SK-N-SH treated with all-trans-retinoic acid at 6 μM for 48 hours (cell line): ENCODE results near the gene MIDN.

Experiments used
- ATAC-seq: fragments of 200-7000 bp; cut with Tn5 transposase; 3 replicates; pipeline ENCODE4 v1.9.1; 2020; ENCODE audit warnings: mild to moderate bottlenecking, moderate library complexity
- ARNTL ChIP-seq: fragments of 450-650 bp; formaldehyde crosslinking; IDR thresholded peaks from 2 replicates; pipeline ENCODE4 v1.5.0; 2020; ENCODE audit warnings: low read depth, mild to moderate bottlenecking, moderate library complexity, borderline replicate concordance
- BACH2 ChIP-seq: fragments of 250-450 bp; sonication (Bioruptor Pico); IDR thresholded peaks from 2 replicates; pipeline ENCODE4 v1.9.0; 2021; ENCODE audit warnings: mild to moderate bottlenecking, borderline replicate concordance
- CSDC2 ChIP-seq: fragments of 250-450 bp; sonication (Bioruptor Pico); IDR thresholded peaks from 2 replicates; pipeline ENCODE4 v1.5.0; 2020; ENCODE audit warnings: mild to moderate bottlenecking, moderate library complexity
- ESRRG ChIP-seq: fragments of 250-450 bp; sonication (Bioruptor Pico); IDR thresholded peaks from 2 replicates; pipeline ENCODE4 v1.6.1; 2021; ENCODE audit warnings: mild to moderate bottlenecking
- GLIS3 ChIP-seq: fragments of 250-450 bp; sonication (Bioruptor Pico); IDR thresholded peaks from 2 replicates; pipeline ENCODE4 v1.5.0; 2020; ENCODE audit warnings: mild to moderate bottlenecking, moderate library complexity
- ISL1 ChIP-seq: fragments of 250-450 bp; sonication (Bioruptor Pico); IDR thresholded peaks from 2 replicates; pipeline ENCODE4 v2.1.2; 2022; ENCODE audit warnings: mild to moderate bottlenecking, moderate library complexity
- OSR1 ChIP-seq: fragments of 250-450 bp; sonication (Bioruptor Pico); IDR thresholded peaks from 2 replicates; pipeline ENCODE4 v1.8.0; 2022; ENCODE audit warnings: moderate library complexity, mild to moderate bottlenecking, inconsistent platforms
- PPARA ChIP-seq: fragments of 250-450 bp; sonication (Bioruptor Pico); IDR thresholded peaks from 2 replicates; pipeline ENCODE4 v1.5.0; 2020; ENCODE audit warnings: mild to moderate bottlenecking, borderline replicate concordance
- RARB ChIP-seq: fragments of 250-450 bp; sonication (Bioruptor Pico); IDR thresholded peaks from 2 replicates; pipeline ENCODE4 v1.8.0; 2021; ENCODE audit warnings: mild to moderate bottlenecking, moderate library complexity
- SNAI2 ChIP-seq: fragments of 250-450 bp; sonication (Bioruptor Pico); IDR thresholded peaks from 2 replicates; pipeline ENCODE4 v1.5.0; 2020; ENCODE audit warnings: mild to moderate bottlenecking, moderate library complexity
- TCF4 ChIP-seq: fragments of 250-450 bp; sonication (Bioruptor Pico); IDR thresholded peaks from 2 replicates; pipeline ENCODE4 v1.8.0; 2021; ENCODE audit warnings: mild to moderate bottlenecking, moderate library complexity, borderline replicate concordance
- TOX ChIP-seq: fragments of 250-450 bp; sonication (Bioruptor Pico); IDR thresholded peaks from 2 replicates; pipeline ENCODE4 v1.8.0; 2021; ENCODE audit warnings: mild to moderate bottlenecking, moderate library complexity, borderline replicate concordance
- ZC3H10 ChIP-seq: fragments of 250-450 bp; sonication (Bioruptor Pico); IDR thresholded peaks from 2 replicates; pipeline ENCODE4 v1.5.1; 2021; ENCODE audit warnings: mild to moderate bottlenecking, moderate library complexity
- ZFP3 ChIP-seq: fragments of 250-450 bp; sonication (Bioruptor Pico); IDR thresholded peaks from 2 replicates; pipeline ENCODE4 v1.5.0; 2020; ENCODE audit warnings: mild to moderate bottlenecking, moderate library complexity
- ZFP30 ChIP-seq: fragments of 450-650 bp; formaldehyde crosslinking; IDR thresholded peaks from 2 replicates; pipeline ENCODE4 v1.5.0; 2022; ENCODE audit warnings: mild to moderate bottlenecking, moderate library complexity
- ZNF70 ChIP-seq: fragments of 450-650 bp; formaldehyde crosslinking; IDR thresholded peaks from 2 replicates; pipeline ENCODE4 v1.5.0; 2020; ENCODE audit warnings: mild to moderate bottlenecking, moderate library complexity
- ZNF8 ChIP-seq: fragments of 450-650 bp; formaldehyde crosslinking; IDR thresholded peaks from 2 replicates; pipeline ENCODE4 v1.5.0; 2020; ENCODE audit warnings: mild to moderate bottlenecking, moderate library complexity
- TF ChIP-seq, protein P1 (sequence below): fragments of 250-450 bp; sonication (Bioruptor Pico); IDR thresholded peaks from 2 replicates; pipeline ENCODE4 v1.5.1; 2021; ENCODE audit warnings: mild to moderate bottlenecking, moderate library complexity
- TF ChIP-seq, protein P2 (sequence below): fragments of 250-450 bp; sonication (Bioruptor Pico); IDR thresholded peaks from 2 replicates; pipeline ENCODE4 v1.8.0; 2021; ENCODE audit warnings: low read depth, mild to moderate bottlenecking, moderate library complexity, borderline replicate concordance
- TF ChIP-seq, protein P3 (sequence below): fragments of 250-450 bp; sonication (Bioruptor Pico); IDR thresholded peaks from 2 replicates; pipeline ENCODE4 v1.8.0; 2020; ENCODE audit warnings: mild to moderate bottlenecking, moderate library complexity, borderline replicate concordance
- TF ChIP-seq, protein P4 (sequence below): fragments of 250-450 bp; sonication (Bioruptor Pico); IDR thresholded peaks from 2 replicates; pipeline ENCODE4 v1.5.1; 2020; ENCODE audit warnings: low read depth, mild to moderate bottlenecking, moderate library complexity
- TF ChIP-seq, protein P5 (sequence below): fragments of 250-450 bp; sonication (Bioruptor Pico); IDR thresholded peaks from 2 replicates; pipeline ENCODE4 v1.5.0; 2020; ENCODE audit warnings: mild to moderate bottlenecking, moderate library complexity

The MIDN gene

DNA sequence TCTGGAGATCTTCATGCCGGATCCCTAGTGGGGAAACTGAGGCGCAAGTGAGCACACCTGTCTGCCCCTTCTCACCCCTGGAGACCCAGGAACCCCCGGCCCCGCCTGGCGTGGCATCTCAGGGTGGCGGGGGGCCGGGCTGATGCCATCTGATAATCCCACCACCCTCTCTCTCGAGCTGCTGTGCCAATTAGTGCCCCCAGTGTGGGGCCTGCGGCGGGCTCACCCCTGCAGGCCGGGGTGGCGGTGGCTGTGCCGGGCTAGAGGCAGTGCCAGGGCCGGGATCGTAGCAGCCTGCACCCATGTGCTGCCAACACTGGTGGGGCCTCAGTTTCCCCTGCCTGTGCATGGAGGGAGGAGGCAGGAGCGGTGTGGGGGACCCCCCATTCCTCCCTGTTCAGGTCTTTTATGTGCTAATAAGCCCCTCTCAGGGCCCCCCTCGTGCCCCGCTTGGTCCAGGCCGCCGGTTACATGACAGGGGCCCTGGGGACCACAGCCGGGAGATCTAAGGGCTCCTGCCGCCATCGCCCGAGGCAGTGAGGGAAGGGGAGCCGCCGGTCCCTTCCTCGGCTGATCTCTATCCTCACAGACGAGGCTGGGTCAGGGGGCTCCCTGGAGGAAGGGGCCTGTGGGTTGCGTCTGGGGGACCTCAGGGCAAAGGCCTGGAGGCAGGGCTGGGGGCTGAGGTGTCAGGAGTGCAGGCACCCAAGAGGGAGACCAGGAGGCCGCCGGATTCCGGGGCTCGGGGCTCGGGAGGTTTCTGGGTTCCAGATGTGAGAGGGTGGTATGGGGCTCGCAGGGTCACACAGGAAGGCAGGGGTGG lies 45.6 kb downstream of the MIDN start:
- TF ChIP-seq ISL1 (CRISPR knock-in tag) (no peak), ZFP30 (CRISPR knock-in tag) (no peak)
- no peak for ATAC-seq

DNA sequence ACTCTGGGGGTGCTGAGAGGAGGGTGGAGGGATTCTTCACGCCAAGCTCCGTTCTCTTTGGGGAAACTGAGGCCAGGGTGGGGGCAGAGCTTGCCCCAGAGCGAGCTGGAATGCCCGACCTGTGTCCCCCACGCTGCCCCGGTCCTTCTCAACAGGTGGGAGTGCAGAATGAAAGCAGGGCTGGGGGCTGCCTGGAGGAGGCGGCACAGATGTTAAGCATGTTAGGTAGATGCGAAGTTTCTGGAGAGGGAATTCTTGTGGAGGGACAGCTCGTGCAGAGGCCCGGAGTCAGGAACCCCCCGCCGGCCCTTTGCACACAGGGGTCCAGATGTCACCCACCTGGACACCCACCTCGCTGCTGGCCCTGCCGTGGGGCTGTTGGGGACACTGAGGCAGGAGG lies 46.3 kb downstream of the MIDN start:
- TF ChIP-seq, protein P1, sequence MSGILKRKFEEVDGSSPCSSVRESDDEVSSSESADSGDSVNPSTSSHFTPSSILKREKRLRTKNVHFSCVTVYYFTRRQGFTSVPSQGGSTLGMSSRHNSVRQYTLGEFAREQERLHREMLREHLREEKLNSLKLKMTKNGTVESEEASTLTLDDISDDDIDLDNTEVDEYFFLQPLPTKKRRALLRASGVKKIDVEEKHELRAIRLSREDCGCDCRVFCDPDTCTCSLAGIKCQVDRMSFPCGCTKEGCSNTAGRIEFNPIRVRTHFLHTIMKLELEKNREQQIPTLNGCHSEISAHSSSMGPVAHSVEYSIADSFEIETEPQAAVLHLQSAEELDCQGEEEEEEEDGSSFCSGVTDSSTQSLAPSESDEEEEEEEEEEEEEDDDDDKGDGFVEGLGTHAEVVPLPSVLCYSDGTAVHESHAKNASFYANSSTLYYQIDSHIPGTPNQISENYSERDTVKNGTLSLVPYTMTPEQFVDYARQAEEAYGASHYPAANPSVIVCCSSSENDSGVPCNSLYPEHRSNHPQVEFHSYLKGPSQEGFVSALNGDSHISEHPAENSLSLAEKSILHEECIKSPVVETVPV (CRISPR knock-in tag): no peak
- TF ChIP-seq, protein P2, sequence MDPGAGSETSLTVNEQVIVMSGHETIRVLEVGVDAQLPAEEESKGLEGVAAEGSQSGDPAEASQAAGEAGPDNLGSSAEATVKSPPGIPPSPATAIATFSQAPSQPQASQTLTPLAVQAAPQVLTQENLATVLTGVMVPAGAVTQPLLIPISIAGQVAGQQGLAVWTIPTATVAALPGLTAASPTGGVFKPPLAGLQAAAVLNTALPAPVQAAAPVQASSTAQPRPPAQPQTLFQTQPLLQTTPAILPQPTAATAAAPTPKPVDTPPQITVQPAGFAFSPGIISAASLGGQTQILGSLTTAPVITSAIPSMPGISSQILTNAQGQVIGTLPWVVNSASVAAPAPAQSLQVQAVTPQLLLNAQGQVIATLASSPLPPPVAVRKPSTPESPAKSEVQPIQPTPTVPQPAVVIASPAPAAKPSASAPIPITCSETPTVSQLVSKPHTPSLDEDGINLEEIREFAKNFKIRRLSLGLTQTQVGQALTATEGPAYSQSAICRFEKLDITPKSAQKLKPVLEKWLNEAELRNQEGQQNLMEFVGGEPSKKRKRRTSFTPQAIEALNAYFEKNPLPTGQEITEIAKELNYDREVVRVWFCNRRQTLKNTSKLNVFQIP (CRISPR knock-in tag): no peak
- TF ChIP-seq ZNF8 (CRISPR knock-in tag) (no peak), SNAI2 (CRISPR knock-in tag) (no peak), ZFP30 (CRISPR knock-in tag) (no peak), ZFP3 (CRISPR knock-in tag) (no peak), BACH2 (CRISPR knock-in tag) (no peak), ESRRG (CRISPR knock-in tag) (no peak), ZC3H10 (no peak), PPARA (CRISPR knock-in tag) (no peak), ARNTL (CRISPR knock-in tag) (no peak), TOX (no peak), GLIS3 (CRISPR knock-in tag) (no peak), OSR1 (CRISPR knock-in tag) (no peak), RARB (CRISPR knock-in tag) (no peak), ZNF70 (no peak)
- TF ChIP-seq, protein P3, sequence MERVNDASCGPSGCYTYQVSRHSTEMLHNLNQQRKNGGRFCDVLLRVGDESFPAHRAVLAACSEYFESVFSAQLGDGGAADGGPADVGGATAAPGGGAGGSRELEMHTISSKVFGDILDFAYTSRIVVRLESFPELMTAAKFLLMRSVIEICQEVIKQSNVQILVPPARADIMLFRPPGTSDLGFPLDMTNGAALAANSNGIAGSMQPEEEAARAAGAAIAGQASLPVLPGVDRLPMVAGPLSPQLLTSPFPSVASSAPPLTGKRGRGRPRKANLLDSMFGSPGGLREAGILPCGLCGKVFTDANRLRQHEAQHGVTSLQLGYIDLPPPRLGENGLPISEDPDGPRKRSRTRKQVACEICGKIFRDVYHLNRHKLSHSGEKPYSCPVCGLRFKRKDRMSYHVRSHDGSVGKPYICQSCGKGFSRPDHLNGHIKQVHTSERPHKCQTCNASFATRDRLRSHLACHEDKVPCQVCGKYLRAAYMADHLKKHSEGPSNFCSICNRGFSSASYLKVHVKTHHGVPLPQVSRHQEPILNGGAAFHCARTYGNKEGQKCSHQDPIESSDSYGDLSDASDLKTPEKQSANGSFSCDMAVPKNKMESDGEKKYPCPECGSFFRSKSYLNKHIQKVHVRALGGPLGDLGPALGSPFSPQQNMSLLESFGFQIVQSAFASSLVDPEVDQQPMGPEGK: no peak
- TF ChIP-seq, protein P4, sequence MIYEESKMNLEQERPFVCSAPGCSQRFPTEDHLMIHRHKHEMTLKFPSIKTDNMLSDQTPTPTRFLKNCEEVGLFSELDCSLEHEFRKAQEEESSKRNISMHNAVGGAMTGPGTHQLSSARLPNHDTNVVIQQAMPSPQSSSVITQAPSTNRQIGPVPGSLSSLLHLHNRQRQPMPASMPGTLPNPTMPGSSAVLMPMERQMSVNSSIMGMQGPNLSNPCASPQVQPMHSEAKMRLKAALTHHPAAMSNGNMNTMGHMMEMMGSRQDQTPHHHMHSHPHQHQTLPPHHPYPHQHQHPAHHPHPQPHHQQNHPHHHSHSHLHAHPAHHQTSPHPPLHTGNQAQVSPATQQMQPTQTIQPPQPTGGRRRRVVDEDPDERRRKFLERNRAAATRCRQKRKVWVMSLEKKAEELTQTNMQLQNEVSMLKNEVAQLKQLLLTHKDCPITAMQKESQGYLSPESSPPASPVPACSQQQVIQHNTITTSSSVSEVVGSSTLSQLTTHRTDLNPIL (CRISPR knock-in tag): no peak
- no peak for ATAC-seq

DNA sequence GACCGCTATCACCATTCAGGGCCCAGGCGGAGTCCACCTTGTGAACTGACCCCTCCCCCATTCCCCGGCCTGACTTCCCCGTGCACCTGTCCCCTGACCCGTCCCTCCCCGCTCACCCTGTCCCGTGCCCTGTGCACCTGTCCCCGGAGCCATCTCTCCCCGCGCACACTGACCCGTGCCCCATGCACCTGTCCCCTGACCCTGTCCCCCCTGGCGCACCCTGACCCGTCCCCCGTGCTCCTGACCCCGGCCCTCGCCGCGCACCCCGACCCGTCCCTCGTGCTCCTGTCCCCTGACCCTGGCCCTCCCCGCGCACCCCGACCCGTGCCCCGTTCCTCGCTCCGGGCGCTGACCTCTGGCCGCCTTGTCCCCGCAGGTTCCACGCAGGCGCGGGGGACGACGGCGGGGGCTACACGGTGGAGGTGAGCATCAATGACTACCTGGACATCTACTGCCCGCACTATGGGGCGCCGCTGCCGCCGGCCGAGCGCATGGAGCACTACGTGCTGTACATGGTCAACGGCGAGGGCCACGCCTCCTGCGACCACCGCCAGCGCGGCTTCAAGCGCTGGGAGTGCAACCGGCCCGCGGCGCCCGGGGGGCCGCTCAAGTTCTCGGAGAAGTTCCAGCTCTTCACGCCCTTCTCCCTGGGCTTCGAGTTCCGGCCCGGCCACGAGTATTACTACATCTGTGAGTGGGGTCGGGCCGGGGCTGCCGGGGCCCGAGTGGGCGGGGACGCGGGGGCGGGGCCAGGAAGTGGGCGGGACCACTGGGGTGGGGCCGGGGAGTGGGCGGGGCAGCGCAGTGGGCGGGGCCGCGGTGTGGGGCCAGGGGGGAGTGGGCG lies 47.0 kb downstream of the MIDN start:
- TF ChIP-seq CSDC2 (CRISPR knock-in tag) (no peak), ZFP30 (CRISPR knock-in tag) (no peak), ZC3H10 (no peak), ZNF8 (CRISPR knock-in tag) (no peak), PPARA (CRISPR knock-in tag) (no peak), ISL1 (CRISPR knock-in tag) (no peak), OSR1 (CRISPR knock-in tag) (no peak), TCF4 (no peak), ESRRG (CRISPR knock-in tag) (no peak)
- TF ChIP-seq, protein P2 (CRISPR knock-in tag): no peak
- TF ChIP-seq, protein P5, sequence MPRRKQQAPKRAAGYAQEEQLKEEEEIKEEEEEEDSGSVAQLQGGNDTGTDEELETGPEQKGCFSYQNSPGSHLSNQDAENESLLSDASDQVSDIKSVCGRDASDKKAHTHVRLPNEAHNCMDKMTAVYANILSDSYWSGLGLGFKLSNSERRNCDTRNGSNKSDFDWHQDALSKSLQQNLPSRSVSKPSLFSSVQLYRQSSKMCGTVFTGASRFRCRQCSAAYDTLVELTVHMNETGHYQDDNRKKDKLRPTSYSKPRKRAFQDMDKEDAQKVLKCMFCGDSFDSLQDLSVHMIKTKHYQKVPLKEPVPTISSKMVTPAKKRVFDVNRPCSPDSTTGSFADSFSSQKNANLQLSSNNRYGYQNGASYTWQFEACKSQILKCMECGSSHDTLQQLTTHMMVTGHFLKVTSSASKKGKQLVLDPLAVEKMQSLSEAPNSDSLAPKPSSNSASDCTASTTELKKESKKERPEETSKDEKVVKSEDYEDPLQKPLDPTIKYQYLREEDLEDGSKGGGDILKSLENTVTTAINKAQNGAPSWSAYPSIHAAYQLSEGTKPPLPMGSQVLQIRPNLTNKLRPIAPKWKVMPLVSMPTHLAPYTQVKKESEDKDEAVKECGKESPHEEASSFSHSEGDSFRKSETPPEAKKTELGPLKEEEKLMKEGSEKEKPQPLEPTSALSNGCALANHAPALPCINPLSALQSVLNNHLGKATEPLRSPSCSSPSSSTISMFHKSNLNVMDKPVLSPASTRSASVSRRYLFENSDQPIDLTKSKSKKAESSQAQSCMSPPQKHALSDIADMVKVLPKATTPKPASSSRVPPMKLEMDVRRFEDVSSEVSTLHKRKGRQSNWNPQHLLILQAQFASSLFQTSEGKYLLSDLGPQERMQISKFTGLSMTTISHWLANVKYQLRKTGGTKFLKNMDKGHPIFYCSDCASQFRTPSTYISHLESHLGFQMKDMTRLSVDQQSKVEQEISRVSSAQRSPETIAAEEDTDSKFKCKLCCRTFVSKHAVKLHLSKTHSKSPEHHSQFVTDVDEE (CRISPR knock-in tag): no peak
- TF ChIP-seq, protein P4 (CRISPR knock-in tag): no peak
- peak; percentile 14; the same call in 1 of the 3 replicates for ATAC-seq
